Neutrophil (primary cell): ENCODE data around the gene TMEFF2.

Source experiments
- H3K27ac ChIP-seq: fragments of 200-600 bp; sonication (generic); 2 replicates; pipeline ENCODE4 v1.5.1; 2016; ENCODE audit warnings: mild to moderate bottlenecking, moderate library complexity
- H3K27me3 ChIP-seq: fragments of 200-600 bp; sonication (generic); 2 replicates; pipeline ENCODE4 v1.6.0; 2016; ENCODE audit warnings: mild to moderate bottlenecking
- H3K36me3 ChIP-seq: fragments of 200-600 bp; sonication (generic); 2 replicates; pipeline ENCODE4 v1.5.1; 2017
- H3K4me1 ChIP-seq, 2 experiments: fragments of 200-600 bp in 1 of 2; sonication (generic) in 1 of 2; 1 replicate in 1 of 2; 2 replicates in 1 of 2; pipeline versions ENCODE4 v1.5.1 to v1.6.1; 2013 to 2016; ENCODE audit warnings: low read depth in 1 of 2, low read length in 1 of 2, mild to moderate bottlenecking in 1 of 2, moderate library complexity in 1 of 2; ENCODE audit not compliant: control insufficient read depth in 1 of 2, insufficient read depth in 1 of 2
- H3K4me3 ChIP-seq, 2 experiments: fragments of 200-600 bp in 1 of 2; sonication (generic) in 1 of 2; 1 replicate in 1 of 2; 2 replicates in 1 of 2; pipeline ENCODE4 v1.5.1; 2013 to 2016; ENCODE audit warnings: low read depth in 1 of 2, low read length in 1 of 2, mild to moderate bottlenecking in 1 of 2, moderate library complexity in 1 of 2
- H3K9me3 ChIP-seq: fragments of 200-600 bp; sonication (generic); 2 replicates; pipeline ENCODE4 v1.5.1; 2016
- TF ChIP-seq, protein P1 (sequence below): fragments of 200-600 bp; sonication (generic); IDR thresholded peaks from 2 replicates; pipeline ENCODE4 v1.5.1; 2016; ENCODE audit warnings: antibody characterized with exemption

TMEFF2 gene

GRCh38 chr2:191957996-191958860 is 236.5 kb downstream of the TMEFF2 start:
- H3K27ac ChIP-seq: no peak overlapping the region
- H3K4me1 ChIP-seq: no peaks in the 10 kb centered on the region
- TF ChIP-seq, protein P1, sequence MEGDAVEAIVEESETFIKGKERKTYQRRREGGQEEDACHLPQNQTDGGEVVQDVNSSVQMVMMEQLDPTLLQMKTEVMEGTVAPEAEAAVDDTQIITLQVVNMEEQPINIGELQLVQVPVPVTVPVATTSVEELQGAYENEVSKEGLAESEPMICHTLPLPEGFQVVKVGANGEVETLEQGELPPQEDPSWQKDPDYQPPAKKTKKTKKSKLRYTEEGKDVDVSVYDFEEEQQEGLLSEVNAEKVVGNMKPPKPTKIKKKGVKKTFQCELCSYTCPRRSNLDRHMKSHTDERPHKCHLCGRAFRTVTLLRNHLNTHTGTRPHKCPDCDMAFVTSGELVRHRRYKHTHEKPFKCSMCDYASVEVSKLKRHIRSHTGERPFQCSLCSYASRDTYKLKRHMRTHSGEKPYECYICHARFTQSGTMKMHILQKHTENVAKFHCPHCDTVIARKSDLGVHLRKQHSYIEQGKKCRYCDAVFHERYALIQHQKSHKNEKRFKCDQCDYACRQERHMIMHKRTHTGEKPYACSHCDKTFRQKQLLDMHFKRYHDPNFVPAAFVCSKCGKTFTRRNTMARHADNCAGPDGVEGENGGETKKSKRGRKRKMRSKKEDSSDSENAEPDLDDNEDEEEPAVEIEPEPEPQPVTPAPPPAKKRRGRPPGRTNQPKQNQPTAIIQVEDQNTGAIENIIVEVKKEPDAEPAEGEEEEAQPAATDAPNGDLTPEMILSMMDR: no peak
- no peak overlapping the region for H3K4me3 ChIP-seq
- H3K36me3 ChIP-seq: no peaks in the 10 kb centered on the region
- no peaks in the 10 kb centered on the region for H3K27me3 ChIP-seq
- H3K9me3 ChIP-seq: no peaks in the 10 kb centered on the region

- TF ChIP-seq, protein P1: no peak
- H3K4me3 ChIP-seq: no peak overlapping the region
- no peaks in the 10 kb centered on the region for H3K36me3 ChIP-seq
- H3K27me3 ChIP-seq: no peaks in the 10 kb centered on the region
- peaks cover 21 to 22% of the 10 kb centered on the region in 2 experiments for H3K4me1 ChIP-seq
- no peaks in the 10 kb centered on the region for H3K9me3 ChIP-seq
- H3K27ac ChIP-seq: no peak overlapping the region
These were observed 240.3 kb downstream of the TMEFF2 start for GRCh38 chr2:191954451-191954850.

DNA sequence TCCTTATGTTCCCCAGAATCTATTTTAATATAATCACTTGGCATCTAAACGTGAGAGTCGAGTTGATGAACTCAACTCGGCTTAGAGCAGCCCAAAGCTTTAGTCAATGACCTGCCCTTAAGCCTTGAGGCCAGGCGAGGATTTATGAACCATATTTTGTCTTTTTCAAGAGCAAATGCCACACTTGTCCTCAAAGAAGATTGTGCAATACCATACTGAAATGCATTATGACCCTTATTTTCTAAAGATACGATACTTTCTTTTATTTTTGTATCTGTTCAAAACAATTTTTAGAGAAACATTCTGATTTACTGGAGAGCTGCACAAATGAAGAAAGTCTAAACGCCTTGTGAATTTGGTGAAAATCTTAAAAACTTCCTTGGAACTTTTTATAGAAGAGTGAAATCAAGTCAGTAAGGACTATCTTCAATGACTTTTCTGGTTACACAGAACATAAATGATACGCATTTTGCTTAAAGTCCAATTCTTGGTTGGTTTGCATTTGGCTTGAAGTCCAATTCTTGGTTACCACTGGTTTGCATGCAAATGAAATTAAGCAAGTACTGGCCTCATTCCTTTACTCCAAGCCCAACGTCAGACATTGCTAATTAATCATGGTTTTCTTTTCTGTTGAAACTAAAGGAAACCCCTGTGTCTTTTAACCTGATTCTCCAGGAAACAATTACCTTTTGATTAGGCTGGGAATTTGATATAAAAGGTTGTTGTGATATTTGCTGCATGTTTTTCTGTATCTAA is 242.0 kb downstream of the TMEFF2 start:
- Histone ChIP-seq H3K27ac (no peak overlapping the region), H3K4me1 (peaks cover 21 to 22% of the 10 kb centered on the region in 2 experiments), H3K9me3 (no peaks in the 10 kb centered on the region), H3K4me3 (no peak overlapping the region), H3K36me3 (no peaks in the 10 kb centered on the region), H3K27me3 (no peaks in the 10 kb centered on the region)
- TF ChIP-seq, protein P1: no peak

- Histone ChIP-seq H3K4me1 (peaks cover 21 to 23% of the 10 kb centered on the region in 2 experiments), H3K27me3 (no peaks in the 10 kb centered on the region), H3K9me3 (no peaks in the 10 kb centered on the region), H3K36me3 (no peaks in the 10 kb centered on the region), H3K27ac (peak overlapping the region; percentile 77), H3K4me3 (peak overlapping the region in 1 of 2 experiments; percentile 40)
- TF ChIP-seq, protein P1: no peak
These were observed 242.9 kb downstream of the TMEFF2 start for GRCh38 chr2:191951832-191952231.

GRCh38 chr2:191951376-191951775 is 243.4 kb downstream of the TMEFF2 start:
- H3K9me3 ChIP-seq: no peaks in the 10 kb centered on the region
- H3K36me3 ChIP-seq: no peaks in the 10 kb centered on the region
- TF ChIP-seq, protein P1: no peak
- no peaks in the 10 kb centered on the region for H3K27me3 ChIP-seq
- peak overlapping the region; percentile 77 for H3K27ac ChIP-seq
- peaks cover 21 to 27% of the 10 kb centered on the region in 2 experiments for H3K4me1 ChIP-seq
- H3K4me3 ChIP-seq: peak overlapping the region in 1 of 2 experiments; percentile 40
